Measurements from ENCODE around the gene ITIH1.

- no peak for TF ChIP-seq CTCF (IDR thresholded peaks at IDR 0.05)
- TF ChIP-seq POLR2A (IDR thresholded peaks at IDR 0.05) = no peak
These were observed 31.8 kb downstream of the ITIH1 start for GRCh38 chr3:52809149-52809548.
